Subcutaneous preadipocyte (primary cell): ENCODE measurements around the gene SLX1A. TPM values are rescaled to one million over a fixed set of nuclear protein-coding genes. Genes with fewer than 3 reads are reported as not detected.

Experiments
- small RNA-seq: library from RNA; depleted of rRNA; stranded (forward); fragments of <200 nt; gene quantifications from one replicate; pipeline ENCODE3, GENCODE V24; 2012
- total RNA-seq: library from RNA; depleted of rRNA; stranded (reverse); fragments of >200 nt; gene quantifications from 2 replicates; pipeline ENCODE4 v1.2.3, GENCODE V29; 2012

The SLX1A gene
- 37.5 and 42.6 TPM in 2 replicates for total RNA-seq

GRCh38 chr16:30193615-30194014 is at the start of gene SLX1A, which contains the start of gene BOLA2B:
Gene SLX1A (plus strand): TSS chr16:30193875. CDS start chr16:30194085, 210 bp downstream.
Gene BOLA2B (minus strand): TSS chr16:30193666. CDS start chr16:30193595, 71 bp downstream.

GRCh38 chr16:30183233-30184095 is 10.2 kb upstream of the SLX1A start, which contains the start of gene CORO1A:
Gene CORO1A (plus strand): TSS chr16:30183602. CDS start chr16:30185210, 1,608 bp downstream.

GRCh38 chr16:30199049-30199448 is 5.4 kb downstream of the SLX1A start, which contains the start of gene SULT1A3:
Gene SULT1A3 (plus strand): TSS chr16:30199255. CDS start chr16:30200729, 1,474 bp downstream.

Small RNA genes lying within 50 kb of the gene (small RNA-seq; reads per million reads assigned to genes)
- not detected for gene AC106782.4

Other genes with a start within 250 kb of the SLX1A start
- gene TMEM219, start 231.8 kb upstream of the SLX1A start, total RNA-seq: 40.7 and 53.3 TPM in 2 replicates
- gene TAOK2, start 220.0 kb upstream of the SLX1A start, total RNA-seq: 32.3 and 42.2 TPM in 2 replicates
- gene HIRIP3, start 198.3 kb upstream of the SLX1A start, total RNA-seq: 5.9 and 8.2 TPM in 2 replicates
- gene INO80E, start 197.6 kb upstream of the SLX1A start, total RNA-seq: 18.7 and 21.7 TPM in 2 replicates
- gene DOC2A, start 182.8 kb upstream of the SLX1A start, total RNA-seq: 0.20 and 0.37 TPM in 2 replicates
- not detected in 2 replicates for gene C16orf92, start 170.7 kb upstream of the SLX1A start, total RNA-seq
- gene TLCD3B, start 162.6 kb upstream of the SLX1A start, total RNA-seq: not detected in 2 replicates
- 847 and 985 TPM in 2 replicates for gene ALDOA, start 128.1 kb upstream of the SLX1A start, total RNA-seq
- 182 and 190 TPM in 2 replicates for gene PPP4C, start 117.9 kb upstream of the SLX1A start, total RNA-seq
- 0.39 TPM in 1 of 2 replicates, not detected in the other for gene TBX6, start 102.0 kb upstream of the SLX1A start, total RNA-seq
- 6.6 and 9.2 TPM in 2 replicates for gene YPEL3, start 97.7 kb upstream of the SLX1A start, total RNA-seq
- gene GDPD3, start 80.3 kb upstream of the SLX1A start, total RNA-seq: 0.78 and 1.8 TPM in 2 replicates
- gene MAPK3, start 70.7 kb upstream of the SLX1A start, total RNA-seq: 50.0 and 59.2 TPM in 2 replicates
- 0.73 and 1.6 TPM in 2 replicates for gene CORO1A, start 10.3 kb upstream of the SLX1A start, total RNA-seq
- gene BOLA2B, start 209 bp upstream of the SLX1A start, total RNA-seq: 47.7 and 168 TPM in 2 replicates
- gene SULT1A3, start 5.4 kb downstream of the SLX1A start, total RNA-seq: 2.9 and 5.7 TPM in 2 replicates
- gene NPIPB13, start 54.6 kb downstream of the SLX1A start, total RNA-seq: 0.73 TPM in 1 of 2 replicates, not detected in the other
- 21.7 and 22.3 TPM in 2 replicates for gene CD2BP2, start 161.4 kb downstream of the SLX1A start, total RNA-seq
- gene TBC1D10B, start 176.6 kb downstream of the SLX1A start, total RNA-seq: 38.6 and 47.3 TPM in 2 replicates
- not detected in 2 replicates for gene MYL11, start 180.9 kb downstream of the SLX1A start, total RNA-seq
- 0.20 TPM in 1 of 2 replicates, not detected in the other for gene SEPTIN1, start 188.7 kb downstream of the SLX1A start, total RNA-seq
- gene ZNF48, start 201.5 kb downstream of the SLX1A start, total RNA-seq: 5.5 and 6.5 TPM in 2 replicates
- 9.8 and 12.1 TPM in 2 replicates for gene ZNF771, start 213.7 kb downstream of the SLX1A start, total RNA-seq
- gene DCTPP1, start 236.2 kb downstream of the SLX1A start, total RNA-seq: 20.6 and 22.1 TPM in 2 replicates